Osteocyte (in vitro differentiated cells): ENCODE data around the gene NCAPG2. TPM values are rescaled to one million over a fixed set of nuclear protein-coding genes. Genes with fewer than 3 reads are reported as not detected.
A peak's percentile ranks its signal among the peaks of the same experiment; 100 is the strongest.

Experiments
- DNase-seq: peaks from one replicate; pipeline ENCODE4 v3.0.0; 2021; ENCODE audit warnings: mixed read lengths; ENCODE audit not compliant: unreplicated experiment; ENCODE audit errors: extremely low spot score
- H3K27ac Mint-ChIP-seq: one replicate; pipeline ENCODE4 v1.8.0; 2021; ENCODE audit warnings: mild to moderate bottlenecking, mixed read lengths; ENCODE audit not compliant: unreplicated experiment
- H3K27me3 Mint-ChIP-seq: one replicate; pipeline ENCODE4 v1.8.0; 2021; ENCODE audit warnings: mixed read lengths; ENCODE audit not compliant: unreplicated experiment
- H3K36me3 Mint-ChIP-seq: one replicate; pipeline ENCODE4 v1.8.0; 2021; ENCODE audit warnings: mixed read lengths; ENCODE audit not compliant: unreplicated experiment
- H3K4me1 Mint-ChIP-seq: one replicate; pipeline ENCODE4 v1.8.0; 2021; ENCODE audit warnings: mixed read lengths; ENCODE audit not compliant: unreplicated experiment
- H3K4me3 Mint-ChIP-seq: one replicate; pipeline ENCODE4 v1.8.0; 2021; ENCODE audit warnings: mild to moderate bottlenecking, moderate library complexity, mixed read lengths; ENCODE audit not compliant: unreplicated experiment
- H3K9me3 Mint-ChIP-seq: one replicate; pipeline ENCODE4 v1.8.0; 2021; ENCODE audit warnings: mixed read lengths; ENCODE audit not compliant: unreplicated experiment
- CTCF ChIP-seq: fragments of 200-600 bp; sonication (generic); IDR thresholded peaks from 2 replicates; pipeline ENCODE4 v1.5.0; 2021; ENCODE audit warnings: antibody characterized with exemption, mild to moderate bottlenecking, moderate library complexity
- total RNA-seq: library from RNA; stranded (reverse); gene quantifications from 2 replicates; pipeline ENCODE4 v1.2.1, GENCODE V29; 2021

The NCAPG2 gene
- total RNA-seq, 1 donor from 2014 or later: 19.9 TPM

- H3K36me3 Mint-ChIP-seq: peaks cover 66% of the 10 kb centered on the region
- no peak overlapping the region for H3K4me3 Mint-ChIP-seq
- TF ChIP-seq CTCF: no peak
- no peaks in the 10 kb centered on the region for H3K4me1 Mint-ChIP-seq
- no peak for DNase-seq
- no peaks in the 10 kb centered on the region for H3K27me3 Mint-ChIP-seq
- H3K9me3 Mint-ChIP-seq: no peaks in the 10 kb centered on the region
- peak overlapping the region; percentile 58 for H3K27ac Mint-ChIP-seq
These were observed 30.3 kb upstream of the NCAPG2 start for GRCh38 chr7:158734861-158735260.

DNA sequence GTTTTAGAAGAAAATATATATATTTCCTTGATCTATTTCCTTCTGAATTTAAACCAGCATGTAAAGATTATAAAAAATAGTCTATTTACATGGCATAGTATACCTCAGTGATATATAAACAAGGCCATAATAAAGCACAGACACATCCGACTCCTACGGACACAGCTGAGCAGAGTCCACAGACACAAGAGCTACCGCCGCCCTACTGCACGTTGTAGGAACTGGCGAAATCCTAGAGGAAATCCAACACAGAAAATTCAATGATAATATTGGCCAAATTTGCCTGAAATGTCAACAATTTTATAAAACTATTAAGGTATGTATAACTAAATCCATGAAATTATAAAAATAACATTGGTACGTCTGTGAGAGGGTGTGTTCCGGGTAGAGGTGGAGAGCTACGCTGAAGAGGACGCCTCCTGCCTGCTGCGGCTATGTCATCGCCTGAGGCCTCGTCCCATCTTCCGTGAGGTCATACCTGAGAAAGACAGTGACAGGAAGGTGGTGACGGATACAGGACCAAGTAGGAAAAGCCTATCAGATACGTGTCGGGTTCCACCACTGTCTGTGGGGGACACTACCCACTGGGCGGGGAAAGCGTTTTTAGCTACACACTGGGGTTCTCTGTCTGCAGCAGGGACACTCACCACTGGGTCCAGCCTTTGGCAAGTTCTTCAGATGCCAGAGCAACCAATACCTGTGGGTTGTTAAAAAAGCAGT is 29.3 kb upstream of the NCAPG2 start:
- Mint-ChIP-seq H3K27ac (no peak overlapping the region), H3K4me3 (no peak overlapping the region), H3K9me3 (no peaks in the 10 kb centered on the region), H3K27me3 (no peaks in the 10 kb centered on the region), H3K4me1 (no peaks in the 10 kb centered on the region), H3K36me3 (peaks cover 67% of the 10 kb centered on the region)
- TF ChIP-seq CTCF: peak; percentile 17
- DNase-seq: peak; percentile 64

DNA sequence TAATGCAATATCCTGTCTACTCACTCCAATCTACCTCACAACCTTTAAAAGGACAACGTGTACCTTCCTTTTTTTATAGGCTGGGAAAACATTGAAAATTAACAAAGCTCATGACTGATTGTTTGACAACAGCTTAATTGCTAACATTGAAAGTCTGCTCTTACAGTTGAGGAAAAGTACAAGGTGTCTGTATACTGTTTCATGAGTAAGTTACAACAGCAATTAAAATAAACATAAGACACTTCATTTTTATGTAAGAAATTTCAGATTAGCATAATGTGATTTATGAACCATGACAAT is 28.6 kb upstream of the NCAPG2 start:
- Mint-ChIP-seq H3K27me3 (no peaks in the 10 kb centered on the region), H3K27ac (no peak overlapping the region), H3K36me3 (peaks cover 65% of the 10 kb centered on the region), H3K4me1 (no peaks in the 10 kb centered on the region), H3K4me3 (no peak overlapping the region), H3K9me3 (no peaks in the 10 kb centered on the region)
- TF ChIP-seq CTCF: no peak
- DNase-seq: no peak

GRCh38 chr7:158732494-158733219 is 28.1 kb upstream of the NCAPG2 start:
- TF ChIP-seq CTCF: no peak
- no peak for DNase-seq
- Mint-ChIP-seq H3K4me3 (no peak overlapping the region), H3K27ac (no peak overlapping the region), H3K9me3 (no peaks in the 10 kb centered on the region), H3K4me1 (no peaks in the 10 kb centered on the region), H3K27me3 (no peaks in the 10 kb centered on the region), H3K36me3 (peaks cover 62% of the 10 kb centered on the region)

DNA sequence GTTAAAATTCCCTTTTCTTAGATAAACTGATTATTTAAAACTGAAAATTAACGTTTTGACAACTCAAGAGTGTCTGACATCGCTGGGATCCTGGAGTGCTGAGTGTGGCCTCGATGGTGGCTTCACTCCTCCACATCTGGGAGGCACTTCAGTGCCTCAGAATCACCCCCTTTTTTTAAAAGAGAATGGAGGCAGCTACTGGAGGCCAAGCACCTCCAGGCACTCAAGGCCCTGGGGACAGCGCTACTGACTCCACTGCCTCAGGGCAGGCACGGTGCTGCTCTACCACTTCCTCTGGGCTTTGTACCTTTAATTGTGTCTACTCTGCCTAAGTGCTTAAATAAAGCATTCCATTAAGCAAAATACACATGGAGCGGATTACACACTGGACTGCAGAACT is 27.2 kb upstream of the NCAPG2 start:
- H3K27me3 Mint-ChIP-seq: no peaks in the 10 kb centered on the region
- H3K4me1 Mint-ChIP-seq: no peaks in the 10 kb centered on the region
- no peak overlapping the region for H3K27ac Mint-ChIP-seq
- no peak overlapping the region for H3K4me3 Mint-ChIP-seq
- no peaks in the 10 kb centered on the region for H3K9me3 Mint-ChIP-seq
- H3K36me3 Mint-ChIP-seq: peaks cover 53% of the 10 kb centered on the region
- DNase-seq: peak; percentile 63
- TF ChIP-seq CTCF: no peak
